Measurements from ENCODE around the gene GSTA5.
"Not testable (repeated sequence)": the region's sequence is repeated elsewhere in the genome, so short reads cannot be mapped to it uniquely, and the experiment has no call there.

GSTA5 gene

GRCh38 chr6:52840763-52841585 lies at the start of gene GSTA5:
Gene GSTA5, minus strand, starts transcription at chr6:52840813.
- no peak for DNase-seq (ENCODE audit: low spot score)

GRCh38 chr6:52890018-52890417 lies 49.4 kb upstream of the GSTA5 start:
- DNase-seq (ENCODE audit: low spot score), result no peak

- DNase-seq (ENCODE audit: low spot score), result no peak
Measured at GRCh38 chr6:52887910-52888524, 47.4 kb upstream of the GSTA5 start.

- peak; percentile 83 for DNase-seq (ENCODE audit: low spot score)
Measured at GRCh38 chr6:52881996-52882841, 41.6 kb upstream of the GSTA5 start.

- DNase-seq (ENCODE audit: low spot score), result no peak
Measured at GRCh38 chr6:52881662-52881995, 41.0 kb upstream of the GSTA5 start.

- no peak for DNase-seq (ENCODE audit: low spot score)
Measured at GRCh38 chr6:52877786-52878185, 37.2 kb upstream of the GSTA5 start.

- DNase-seq (ENCODE audit: low spot score), result no peak
Measured at GRCh38 chr6:52877168-52877567, 36.6 kb upstream of the GSTA5 start.

- DNase-seq (ENCODE audit: low spot score), result no peak
Measured at GRCh38 chr6:52876056-52876787, 35.6 kb upstream of the GSTA5 start.

GRCh38 chr6:52872031-52872430 lies 31.4 kb upstream of the GSTA5 start:
- DNase-seq (ENCODE audit: low spot score), result no peak

GRCh38 chr6:52871621-52872020 lies 31.0 kb upstream of the GSTA5 start:
- no peak for DNase-seq (ENCODE audit: low spot score)

- not testable (repeated sequence) for DNase-seq (ENCODE audit: low spot score)
Measured at GRCh38 chr6:52870335-52871091, 29.9 kb upstream of the GSTA5 start.

- not testable (repeated sequence) for DNase-seq (ENCODE audit: low spot score)
Measured at GRCh38 chr6:52868899-52869298, 28.3 kb upstream of the GSTA5 start.

GRCh38 chr6:52868240-52868639 lies 27.6 kb upstream of the GSTA5 start:
- DNase-seq (ENCODE audit: low spot score), result no peak

- DNase-seq (ENCODE audit: low spot score), result not testable (repeated sequence)
Measured at GRCh38 chr6:52861151-52861550, 20.5 kb upstream of the GSTA5 start.

- no peak for DNase-seq (ENCODE audit: low spot score)
Measured at GRCh38 chr6:52858416-52858815, 17.8 kb upstream of the GSTA5 start.

GRCh38 chr6:52856137-52856536 lies 15.5 kb upstream of the GSTA5 start:
- DNase-seq (ENCODE audit: low spot score), result not testable (repeated sequence)

- no peak for DNase-seq (ENCODE audit: low spot score)
Measured at GRCh38 chr6:52849137-52849536, 8.5 kb upstream of the GSTA5 start.

- DNase-seq (ENCODE audit: low spot score), result no peak
Measured at GRCh38 chr6:52846002-52846401, 5.4 kb upstream of the GSTA5 start.

- DNase-seq (ENCODE audit: low spot score), result no peak
Measured at GRCh38 chr6:52843605-52844004, 3.0 kb upstream of the GSTA5 start.

GRCh38 chr6:52839124-52840055 lies 1.2 kb downstream of the GSTA5 start:
- DNase-seq (ENCODE audit: low spot score), result peak; percentile 45
